Activated CD4-positive, alpha-beta memory T cell treated with anti-CD3 and anti-CD28 coated beads, Interleukin-2, amount 10 ng/mL, durations not matched to agents 7 days and 5 days (primary cell): ENCODE data around the gene NT5DC2. TPM values are rescaled to one million over a fixed set of nuclear protein-coding genes. Genes with fewer than 3 reads are reported as not detected.

Experiments
- CTCF ChIA-PET: fragments of 350-600 bp; sonication (Branson Sonifier 250); formaldehyde crosslinking; loops from one replicate; lab custom pipeline; 2021; ENCODE audit warnings: antibody characterized with exemption, inconsistent platforms; lab: Charles Lee
- POLR2A ChIA-PET: fragments of 350-600 bp; sonication (Branson Sonifier 250); formaldehyde crosslinking; loops from one replicate; lab custom pipeline; 2021; ENCODE audit warnings: antibody characterized with exemption; lab: Charles Lee
- DNase-seq: peaks from one replicate; pipeline ENCODE4 v3.0.0-alpha.2; 2020
- H3K27ac Mint-ChIP-seq: one replicate; pipeline ENCODE4 v1.8.0; 2021; ENCODE audit warnings: mild to moderate bottlenecking, mixed read lengths
- H3K27me3 Mint-ChIP-seq: one replicate; pipeline ENCODE4 v1.8.0; 2021; ENCODE audit warnings: mixed read lengths
- H3K36me3 Mint-ChIP-seq: one replicate; pipeline ENCODE4 v1.8.0; 2021; ENCODE audit warnings: low read depth, mixed read lengths
- H3K4me1 Mint-ChIP-seq: one replicate; pipeline ENCODE4 v1.8.0; 2021; ENCODE audit warnings: mixed read lengths
- H3K4me3 Mint-ChIP-seq: one replicate; pipeline ENCODE4 v1.8.0; 2021; ENCODE audit warnings: mild to moderate bottlenecking, mixed read lengths
- H3K9me3 Mint-ChIP-seq: one replicate; pipeline ENCODE4 v1.8.0; 2021; ENCODE audit warnings: mixed read lengths
- total RNA-seq, 2 experiments: library from RNA; stranded (reverse); gene quantifications; one replicate each; pipeline ENCODE4 v1.2.3, GENCODE V29; 2021

The NT5DC2 gene
- total RNA-seq, 2 experiments from 2014 or later = 26.2 to 28.1 TPM

DNA sequence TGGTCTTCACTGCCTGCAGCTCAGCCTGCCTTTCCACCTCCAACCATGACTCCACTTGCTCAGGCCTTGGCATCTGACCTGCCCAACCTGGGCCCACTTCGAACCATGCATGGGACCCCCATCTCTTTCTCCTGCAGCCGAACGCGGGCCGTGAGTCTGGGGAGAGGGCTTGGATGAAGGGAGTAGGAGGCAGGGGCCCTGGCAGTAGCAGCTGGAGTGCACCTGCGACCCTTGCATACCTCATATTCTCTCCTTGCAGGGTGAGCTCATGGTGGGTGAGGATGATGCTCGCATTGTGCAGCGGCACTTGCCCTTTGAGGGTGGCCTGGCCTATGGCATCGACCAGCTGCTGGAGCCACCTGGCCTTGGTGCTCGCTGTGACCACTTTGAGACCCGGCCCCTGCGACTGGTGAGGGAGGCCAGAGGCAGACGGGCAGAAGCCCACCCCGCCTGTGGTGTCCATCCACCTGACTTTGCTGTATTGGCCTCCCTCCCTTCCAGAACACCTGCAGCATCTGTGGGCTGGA is 13.5 kb downstream of the NT5DC2 start:
- Mint-ChIP-seq H3K27me3 (no peaks in the 10 kb centered on the region), H3K4me3 (no peak overlapping the region), H3K9me3 (no peaks in the 10 kb centered on the region), H3K36me3 (no peaks in the 10 kb centered on the region), H3K27ac (no peak overlapping the region), H3K4me1 (no peaks in the 10 kb centered on the region)
- DNase-seq = no peak
- ChIA-PET POLR2A (no interaction called here), CTCF (no interaction called here)

DNA sequence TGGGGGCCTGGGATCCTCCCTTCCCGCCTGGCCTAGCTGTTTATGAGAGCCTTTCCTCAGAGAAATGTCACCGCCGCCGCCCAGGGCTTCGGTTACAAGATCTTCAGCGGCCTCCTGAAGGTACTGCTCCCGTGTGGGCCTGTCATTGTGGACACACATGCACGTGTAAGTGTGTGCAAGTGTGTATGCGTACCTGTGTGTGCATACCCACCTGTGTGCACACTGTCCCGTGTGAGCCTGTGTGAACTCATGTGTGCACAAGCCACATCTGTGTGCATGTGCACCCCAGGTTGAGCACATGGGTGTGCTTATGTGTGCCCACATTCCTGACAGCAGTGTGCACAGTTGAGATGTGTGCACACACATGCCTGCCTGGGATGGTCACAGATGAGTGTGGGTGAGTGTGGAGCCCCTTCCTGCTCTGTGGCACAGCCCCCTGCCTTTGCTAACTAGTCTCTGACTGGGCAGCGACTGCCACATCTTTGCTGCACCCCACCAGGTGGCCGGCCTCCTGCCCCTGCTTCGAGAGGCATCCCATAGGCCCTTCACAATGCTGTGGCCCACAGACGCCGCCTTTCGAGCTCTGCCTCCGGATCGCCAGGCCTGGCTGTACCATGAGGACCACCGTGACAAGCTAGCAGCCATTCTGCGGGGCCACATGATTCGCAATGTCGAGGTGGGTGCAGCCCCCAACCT is 14.1 kb downstream of the NT5DC2 start:
- CTCF ChIA-PET = no interaction called here
- no peak overlapping the region for H3K27ac Mint-ChIP-seq
- no peak for DNase-seq
- H3K4me3 Mint-ChIP-seq = no peak overlapping the region
- no peaks in the 10 kb centered on the region for H3K4me1 Mint-ChIP-seq
- POLR2A ChIA-PET = no interaction called here
- no peaks in the 10 kb centered on the region for H3K9me3 Mint-ChIP-seq
- H3K36me3 Mint-ChIP-seq = no peaks in the 10 kb centered on the region
- no peaks in the 10 kb centered on the region for H3K27me3 Mint-ChIP-seq

DNA sequence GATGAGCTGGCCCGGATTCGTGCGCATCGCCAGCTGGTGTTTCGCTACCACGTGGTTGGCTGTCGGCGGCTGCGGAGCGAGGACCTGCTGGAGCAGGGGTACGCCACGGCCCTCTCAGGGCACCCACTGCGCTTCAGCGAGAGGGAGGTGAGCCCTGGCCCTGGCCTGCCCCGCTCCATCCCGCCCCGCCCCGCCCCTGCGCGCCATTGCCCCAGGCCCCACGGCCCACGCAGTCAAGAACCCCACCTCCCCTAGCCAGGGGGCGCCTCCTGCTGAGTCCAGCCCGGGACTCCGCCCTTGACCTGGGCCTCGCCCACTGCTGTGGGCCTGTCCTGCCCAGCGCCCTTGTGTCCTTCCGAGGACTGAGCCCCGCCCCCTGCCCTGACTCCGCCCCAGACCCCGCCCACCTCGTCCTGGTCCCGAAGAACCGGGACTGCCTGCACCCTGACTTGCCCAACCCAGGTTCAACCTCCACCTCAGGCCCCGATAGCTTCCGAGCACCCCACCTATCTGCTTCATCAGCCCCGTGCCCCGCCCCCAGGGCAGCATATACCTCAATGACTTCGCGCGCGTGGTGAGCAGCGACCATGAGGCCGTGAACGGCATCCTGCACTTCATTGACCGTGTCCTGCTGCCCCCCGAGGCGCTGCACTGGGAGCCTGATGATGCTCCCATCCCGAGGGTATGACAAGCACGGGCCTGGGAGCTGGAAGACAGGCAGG is 14.8 kb downstream of the NT5DC2 start:
- Mint-ChIP-seq H3K27ac (no peak overlapping the region), H3K4me3 (no peak overlapping the region), H3K9me3 (no peaks in the 10 kb centered on the region), H3K4me1 (no peaks in the 10 kb centered on the region), H3K36me3 (no peaks in the 10 kb centered on the region), H3K27me3 (no peaks in the 10 kb centered on the region)
- ChIA-PET CTCF (no interaction called here), POLR2A (no interaction called here)
- no peak for DNase-seq

DNA sequence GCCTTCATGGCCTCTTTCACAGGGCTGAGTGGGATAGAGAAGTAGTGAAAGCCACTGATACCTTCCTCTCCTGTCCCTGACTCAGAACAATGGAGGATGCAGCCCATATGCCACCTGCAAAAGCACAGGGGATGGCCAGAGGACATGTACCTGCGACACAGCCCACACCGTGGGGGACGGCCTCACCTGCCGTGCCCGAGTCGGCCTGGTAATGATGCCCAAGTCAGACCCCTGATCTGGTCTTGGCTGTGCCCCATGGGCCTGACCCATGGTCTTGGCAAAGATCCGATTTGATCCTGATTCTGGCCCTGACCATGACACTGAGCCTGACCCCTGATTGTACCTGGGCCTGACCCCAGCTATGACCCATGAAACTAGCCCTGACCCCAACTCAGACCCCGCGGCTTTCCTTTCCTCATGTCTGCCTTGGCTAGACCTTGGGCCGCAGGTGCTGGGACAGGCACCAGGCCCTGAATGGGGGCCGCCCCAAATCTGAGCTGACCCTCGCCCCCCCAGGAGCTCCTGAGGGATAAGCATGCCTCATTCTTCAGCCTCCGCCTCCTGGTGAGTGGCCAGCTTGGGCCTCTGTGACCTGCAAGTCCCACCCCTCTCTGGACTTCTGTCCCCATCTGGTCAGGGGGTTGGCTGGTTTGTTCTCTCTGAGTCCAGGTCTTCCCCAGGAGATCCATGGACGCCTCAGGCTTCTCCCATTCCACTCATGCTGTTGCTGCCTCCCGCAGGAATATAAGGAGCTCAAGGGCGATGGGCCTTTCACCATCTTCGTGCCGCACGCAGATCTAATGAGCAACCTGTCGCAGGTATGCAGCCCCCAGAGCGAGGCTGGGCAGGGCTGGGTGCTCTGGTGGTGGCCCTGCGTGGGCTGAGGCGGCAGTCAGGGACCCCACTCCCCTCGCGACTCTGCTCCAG is 15.6 kb downstream of the NT5DC2 start:
- DNase-seq = no peak
- Mint-ChIP-seq H3K4me3 (no peak overlapping the region), H3K4me1 (no peaks in the 10 kb centered on the region), H3K27me3 (no peaks in the 10 kb centered on the region), H3K36me3 (no peaks in the 10 kb centered on the region), H3K9me3 (no peaks in the 10 kb centered on the region), H3K27ac (no peak overlapping the region)
- POLR2A ChIA-PET = no interaction called here
- CTCF ChIA-PET = no interaction called here

DNA sequence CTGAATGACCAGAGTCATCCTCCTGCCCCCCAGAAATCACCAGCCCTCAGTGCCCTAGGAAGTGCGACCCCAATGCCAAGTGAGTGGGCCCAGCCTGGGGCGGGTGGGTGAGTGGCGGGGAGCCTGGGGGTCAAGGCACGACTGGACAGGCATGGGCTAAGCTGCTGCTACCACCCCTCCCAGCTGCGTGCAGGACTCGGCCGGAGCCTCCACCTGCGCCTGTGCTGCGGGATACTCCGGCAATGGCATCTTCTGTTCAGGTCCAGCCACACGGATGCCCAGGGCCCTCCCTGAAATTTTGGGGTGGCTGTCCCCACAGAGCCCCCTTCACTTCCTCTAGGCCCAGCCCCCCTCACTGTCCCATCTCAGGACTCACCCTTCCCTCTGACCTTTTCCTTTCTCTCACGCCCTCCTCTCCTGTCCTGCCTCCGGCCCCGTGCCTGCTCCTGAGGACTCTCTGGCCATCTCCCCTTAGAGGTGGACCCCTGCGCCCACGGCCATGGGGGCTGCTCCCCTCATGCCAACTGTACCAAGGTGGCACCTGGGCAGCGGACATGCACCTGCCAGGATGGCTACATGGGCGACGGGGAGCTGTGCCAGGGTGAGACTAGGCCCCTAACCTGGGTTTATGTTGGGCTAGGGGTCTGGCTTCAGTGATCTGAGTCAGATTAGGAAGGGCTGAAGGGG is 17.0 kb downstream of the NT5DC2 start:
- POLR2A ChIA-PET = no interaction called here
- Mint-ChIP-seq H3K36me3 (no peaks in the 10 kb centered on the region), H3K9me3 (no peaks in the 10 kb centered on the region), H3K27ac (no peak overlapping the region), H3K4me3 (no peak overlapping the region), H3K4me1 (no peaks in the 10 kb centered on the region), H3K27me3 (no peaks in the 10 kb centered on the region)
- CTCF ChIA-PET = no interaction called here
- DNase-seq = no peak

DNA sequence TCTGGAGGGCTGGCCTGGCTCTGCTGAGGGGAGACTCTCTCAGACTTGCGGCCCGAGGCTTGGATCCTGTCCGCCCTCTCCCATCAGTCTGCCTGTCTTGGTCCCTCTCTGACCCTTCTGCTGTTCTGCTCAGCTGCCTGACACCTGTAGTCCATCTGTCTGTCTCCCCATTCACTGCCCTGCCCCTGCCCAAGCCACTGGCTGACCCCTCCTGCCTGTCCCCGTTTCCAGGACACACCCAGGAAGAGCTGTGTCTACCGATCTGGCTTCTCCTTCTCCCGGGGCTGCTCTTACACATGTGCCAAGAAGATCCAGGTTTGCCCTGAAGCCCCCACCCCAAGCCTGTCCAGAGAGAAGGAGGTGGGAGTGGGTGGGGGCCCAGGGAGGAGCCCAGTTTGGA is 18.5 kb downstream of the NT5DC2 start:
- ChIA-PET POLR2A (interaction anchor here (0.9 kb wide), 1 partner anchor 21 kb away, joined by 3 read pairs; the partner anchor contains the start of gene UQCC5), CTCF (no interaction called here)
- Mint-ChIP-seq H3K27ac (no peak overlapping the region), H3K4me1 (no peaks in the 10 kb centered on the region), H3K4me3 (no peak overlapping the region), H3K9me3 (no peaks in the 10 kb centered on the region), H3K36me3 (no peaks in the 10 kb centered on the region), H3K27me3 (no peaks in the 10 kb centered on the region)
- no peak for DNase-seq

DNA sequence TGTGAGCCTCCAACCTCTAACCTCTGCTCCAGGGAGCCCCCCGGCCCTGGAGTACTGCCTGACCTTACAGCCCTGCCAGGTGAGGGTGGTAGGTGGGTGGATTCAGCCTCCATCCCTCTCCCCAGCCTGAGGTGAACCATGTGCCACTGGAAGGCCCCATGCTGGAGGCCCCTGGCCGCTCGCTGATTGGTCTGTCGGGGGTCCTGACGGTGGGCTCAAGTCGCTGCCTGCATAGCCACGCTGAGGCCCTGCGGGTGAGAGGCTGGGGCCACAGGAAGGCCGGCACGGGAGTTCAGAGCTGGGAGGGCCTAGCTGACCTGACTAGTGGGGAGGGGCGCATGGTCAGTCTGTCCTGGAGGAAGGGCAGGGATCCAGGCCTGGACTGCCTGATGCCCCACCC is 19.1 kb downstream of the NT5DC2 start:
- H3K36me3 Mint-ChIP-seq = no peaks in the 10 kb centered on the region
- ChIA-PET CTCF (no interaction called here), POLR2A (no interaction called here)
- no peaks in the 10 kb centered on the region for H3K27me3 Mint-ChIP-seq
- no peak overlapping the region for H3K27ac Mint-ChIP-seq
- no peak overlapping the region for H3K4me3 Mint-ChIP-seq
- H3K4me1 Mint-ChIP-seq = no peaks in the 10 kb centered on the region
- no peak for DNase-seq
- H3K9me3 Mint-ChIP-seq = no peaks in the 10 kb centered on the region

DNA sequence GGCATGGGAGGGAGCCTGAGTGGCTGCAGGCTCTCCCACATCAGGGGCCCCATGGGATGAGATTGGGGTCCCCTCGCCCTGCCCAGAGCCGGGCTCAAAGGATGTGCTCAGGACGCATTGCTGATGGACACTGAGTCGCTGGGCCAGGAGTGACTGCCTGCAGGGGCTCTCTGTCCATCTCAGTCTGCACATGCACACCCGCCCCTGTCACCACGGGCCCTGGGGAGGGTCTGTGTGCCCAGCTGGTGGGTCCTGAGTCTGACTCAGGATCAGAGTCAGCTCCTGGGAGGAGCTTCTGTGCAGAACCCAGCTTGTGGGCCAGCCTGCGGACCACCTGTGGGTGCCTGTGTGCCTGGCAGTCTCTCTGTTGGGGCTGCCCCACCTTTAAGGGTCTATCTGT is 20.4 kb downstream of the NT5DC2 start:
- POLR2A ChIA-PET = no interaction called here
- Mint-ChIP-seq H3K9me3 (no peaks in the 10 kb centered on the region), H3K4me1 (no peaks in the 10 kb centered on the region), H3K27me3 (no peaks in the 10 kb centered on the region), H3K4me3 (no peak overlapping the region), H3K27ac (no peak overlapping the region), H3K36me3 (no peaks in the 10 kb centered on the region)
- CTCF ChIA-PET = no interaction called here
- DNase-seq = no peak

DNA sequence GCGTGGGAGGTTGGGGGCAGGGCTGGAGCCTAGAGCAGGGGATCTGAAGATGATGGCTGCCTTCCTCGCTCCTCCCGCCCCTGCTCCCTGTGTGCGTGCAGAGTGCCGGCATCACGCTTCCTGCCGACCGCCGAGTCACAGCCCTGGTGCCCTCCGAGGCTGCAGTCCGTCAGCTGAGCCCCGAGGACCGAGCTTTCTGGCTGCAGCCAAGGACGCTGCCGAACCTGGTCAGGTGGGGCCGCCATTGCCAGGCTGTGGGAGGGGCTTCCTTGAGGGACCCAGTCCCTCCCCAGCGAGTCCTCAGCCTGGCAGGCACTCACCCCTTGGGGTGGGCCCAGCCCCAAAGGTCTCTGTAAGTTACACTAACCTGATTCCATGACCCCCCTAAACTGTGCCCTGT is 20.9 kb downstream of the NT5DC2 start:
- Mint-ChIP-seq H3K4me1 (no peaks in the 10 kb centered on the region), H3K27ac (no peak overlapping the region), H3K9me3 (no peaks in the 10 kb centered on the region), H3K27me3 (no peaks in the 10 kb centered on the region), H3K36me3 (no peaks in the 10 kb centered on the region), H3K4me3 (no peak overlapping the region)
- ChIA-PET CTCF (no interaction called here), POLR2A (no interaction called here)
- no peak for DNase-seq

DNA sequence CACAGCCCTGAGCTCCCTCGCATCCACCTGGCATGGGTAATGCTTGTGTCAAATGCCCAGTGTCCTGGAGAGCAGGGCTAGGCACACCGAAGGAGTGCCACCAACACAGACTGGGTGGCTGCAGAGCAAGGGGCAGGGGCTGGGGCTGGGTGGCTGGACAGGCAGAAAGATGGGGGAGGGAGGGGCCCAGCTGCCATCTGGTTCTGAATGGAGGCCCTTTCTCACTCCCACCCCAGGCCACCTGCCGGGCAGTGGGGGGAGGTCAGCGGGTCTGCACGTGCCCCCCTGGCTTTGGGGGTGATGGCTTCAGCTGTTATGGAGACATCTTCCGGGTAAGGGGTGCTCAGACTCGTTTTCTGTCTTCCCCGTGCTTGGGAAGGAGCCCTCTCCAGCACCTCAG is 21.6 kb downstream of the NT5DC2 start:
- Mint-ChIP-seq H3K27ac (no peak overlapping the region), H3K4me3 (no peak overlapping the region), H3K9me3 (no peaks in the 10 kb centered on the region), H3K27me3 (no peaks in the 10 kb centered on the region), H3K36me3 (no peaks in the 10 kb centered on the region), H3K4me1 (no peaks in the 10 kb centered on the region)
- DNase-seq = no peak
- ChIA-PET CTCF (interaction anchor here (0.5 kb wide), 1 partner anchor 543 kb away, joined by 3 read pairs; no protein-coding TSS in a partner anchor), POLR2A (no interaction called here)

DNA sequence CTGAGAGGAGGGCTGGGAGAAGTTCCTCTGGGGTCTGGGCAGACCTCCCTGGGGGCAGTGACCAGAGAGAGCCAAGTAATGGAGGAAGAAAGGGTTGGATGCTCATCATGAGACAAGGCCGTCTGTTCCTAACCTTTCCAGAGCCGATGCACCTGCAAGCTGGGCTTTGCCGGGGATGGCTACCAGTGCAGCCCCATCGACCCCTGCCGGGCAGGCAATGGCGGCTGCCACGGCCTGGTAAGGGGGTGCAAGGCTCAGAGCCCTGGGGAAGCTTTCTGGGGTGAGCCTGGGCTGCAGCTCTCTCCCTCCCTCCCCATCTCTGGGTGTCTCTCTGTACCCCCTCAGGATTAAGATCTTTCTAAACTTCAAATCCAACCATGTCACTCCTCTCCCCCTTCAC is 22.1 kb downstream of the NT5DC2 start:
- H3K36me3 Mint-ChIP-seq = no peaks in the 10 kb centered on the region
- no peak overlapping the region for H3K27ac Mint-ChIP-seq
- no peaks in the 10 kb centered on the region for H3K27me3 Mint-ChIP-seq
- H3K9me3 Mint-ChIP-seq = no peaks in the 10 kb centered on the region
- ChIA-PET CTCF (interaction anchor here (0.5 kb wide), 1 partner anchor 543 kb away, joined by 3 read pairs; no protein-coding TSS in a partner anchor), POLR2A (no interaction called here)
- no peak for DNase-seq
- H3K4me1 Mint-ChIP-seq = no peaks in the 10 kb centered on the region
- no peak overlapping the region for H3K4me3 Mint-ChIP-seq

DNA sequence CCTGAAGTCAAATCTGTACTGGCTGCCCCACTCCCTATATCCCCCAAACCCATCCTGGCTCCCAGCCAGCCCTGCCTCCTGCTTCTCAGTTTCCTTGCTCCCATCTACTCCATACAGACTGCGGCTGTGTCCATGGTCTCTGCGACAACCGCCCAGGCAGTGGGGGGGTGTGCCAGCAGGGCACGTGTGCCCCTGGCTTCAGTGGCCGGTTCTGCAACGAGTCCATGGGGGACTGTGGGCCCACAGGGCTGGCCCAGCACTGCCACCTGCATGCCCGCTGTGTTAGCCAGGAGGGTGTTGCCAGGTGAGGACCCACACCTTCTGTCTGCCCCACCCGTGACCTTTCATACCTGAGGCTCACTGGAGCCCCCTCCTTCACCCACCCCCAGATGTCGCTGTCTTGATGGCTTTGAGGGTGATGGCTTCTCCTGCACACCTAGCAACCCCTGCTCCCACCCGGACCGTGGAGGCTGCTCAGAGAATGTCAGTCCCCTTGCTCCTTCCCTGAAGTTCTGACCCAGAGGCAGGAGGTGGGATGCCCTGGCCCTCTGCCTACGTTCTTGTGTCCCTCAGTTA is 23.8 kb downstream of the NT5DC2 start:
- CTCF ChIA-PET = no interaction called here
- H3K9me3 Mint-ChIP-seq = no peaks in the 10 kb centered on the region
- H3K36me3 Mint-ChIP-seq = no peaks in the 10 kb centered on the region
- no peaks in the 10 kb centered on the region for H3K4me1 Mint-ChIP-seq
- no peak for DNase-seq
- H3K27ac Mint-ChIP-seq = no peak overlapping the region
- POLR2A ChIA-PET = no interaction called here
- no peak overlapping the region for H3K4me3 Mint-ChIP-seq
- no peaks in the 10 kb centered on the region for H3K27me3 Mint-ChIP-seq
